Muscle layer of duodenum (tissue), 2 donors: ENCODE results near the gene MYO15B.

Experiments used
- H3K27ac ChIP-seq: one replicate; pipeline ENCODE4 v1.7.0; 2013; ENCODE audit warnings: mild to moderate bottlenecking, low read length
- H3K27me3 ChIP-seq: one replicate; pipeline ENCODE4 v1.7.0; 2013; ENCODE audit warnings: low read depth, mild to moderate bottlenecking, control low read depth, low read length
- H3K36me3 ChIP-seq, 2 donors: one replicate each; pipeline ENCODE4 v1.7.0; 2013; ENCODE audit warnings: low read length in 2 of 2, control low read depth in 1 of 2, mild to moderate bottlenecking in 1 of 2; ENCODE audit not compliant: insufficient read depth in 2 of 2, control insufficient read depth in 1 of 2
- H3K4me1 ChIP-seq, 2 donors: one replicate each; pipeline ENCODE4 v1.7.0; 2013; ENCODE audit warnings: low read length in 2 of 2, mild to moderate bottlenecking in 2 of 2, control low read depth in 1 of 2, moderate library complexity in 1 of 2; ENCODE audit not compliant: insufficient read depth in 2 of 2, control insufficient read depth in 1 of 2
- H3K4me3 ChIP-seq, 2 donors: one replicate each; pipeline ENCODE4 v1.7.0; 2013; ENCODE audit warnings: low read length in 2 of 2, low read depth in 1 of 2, mild to moderate bottlenecking in 1 of 2
- H3K9me3 ChIP-seq, 2 donors: one replicate each; pipeline ENCODE4 v1.7.0; 2013; ENCODE audit warnings: low read length in 2 of 2, control low read depth in 1 of 2, mild to moderate bottlenecking in 1 of 2; ENCODE audit not compliant: control insufficient read depth in 1 of 2
- donor health status: healthy.

Gene MYO15B

GRCh38 chr17:75622076-75622475, 34.5 kb downstream of the MYO15B start:
- H3K36me3 ChIP-seq, result peaks cover 13 to 81% of the 10 kb centered on the region in 2 donors
- no peaks in the 10 kb centered on the region for H3K27me3 ChIP-seq
- H3K27ac ChIP-seq, result no peak overlapping the region
- no peaks in the 10 kb centered on the region for H3K4me1 ChIP-seq
- H3K9me3 ChIP-seq, result no peaks in the 10 kb centered on the region
- H3K4me3 ChIP-seq, result no peak overlapping the region

DNA sequence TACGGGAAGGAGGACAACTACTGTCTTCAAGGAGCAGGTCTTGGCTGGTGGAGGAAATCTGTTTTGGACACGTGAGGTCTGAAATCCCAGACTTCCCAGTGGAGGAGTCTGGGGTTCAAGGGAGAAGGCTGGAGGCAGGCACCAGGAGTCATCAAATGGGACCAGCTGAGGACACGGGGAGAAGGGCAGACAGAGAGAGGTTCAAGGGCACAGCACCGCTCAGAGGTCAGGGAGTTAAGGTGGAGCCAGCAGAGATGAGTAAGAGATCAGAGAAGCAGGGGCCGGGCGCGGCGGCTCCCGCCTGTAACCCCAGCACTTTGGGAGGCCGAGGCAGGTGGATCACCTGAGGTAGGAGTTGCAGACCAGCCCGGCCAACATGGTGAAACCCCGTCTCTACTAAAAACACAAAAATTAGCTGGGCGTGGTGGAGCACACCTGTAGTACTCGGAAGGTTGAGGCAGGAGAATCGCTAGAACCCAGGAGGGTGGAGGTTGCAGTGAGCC, 35.2 kb downstream of the MYO15B start:
- Histone ChIP-seq H3K27ac (no peak overlapping the region), H3K4me3 (no peak overlapping the region), H3K27me3 (no peaks in the 10 kb centered on the region), H3K4me1 (no peaks in the 10 kb centered on the region), H3K36me3 (peaks cover 17 to 79% of the 10 kb centered on the region in 2 donors), H3K9me3 (no peaks in the 10 kb centered on the region)

GRCh38 chr17:75623386-75623785, 35.8 kb downstream of the MYO15B start:
- Histone ChIP-seq H3K27ac (no peak overlapping the region), H3K27me3 (no peaks in the 10 kb centered on the region), H3K9me3 (no peaks in the 10 kb centered on the region), H3K4me1 (no peaks in the 10 kb centered on the region), H3K36me3 (peaks cover 17 to 73% of the 10 kb centered on the region in 2 donors), H3K4me3 (no peak overlapping the region)

- Histone ChIP-seq H3K9me3 (no peaks in the 10 kb centered on the region), H3K4me1 (no peaks in the 10 kb centered on the region), H3K27me3 (no peaks in the 10 kb centered on the region), H3K4me3 (no peak overlapping the region), H3K27ac (no peak overlapping the region), H3K36me3 (peaks cover 16 to 67% of the 10 kb centered on the region in 2 donors)
These were observed 36.4 kb downstream of the MYO15B start for GRCh38 chr17:75624021-75624420.

GRCh38 chr17:75624714-75625345, 37.2 kb downstream of the MYO15B start:
- no peaks in the 10 kb centered on the region for H3K27me3 ChIP-seq
- H3K27ac ChIP-seq, result no peak overlapping the region
- H3K4me1 ChIP-seq, result no peaks in the 10 kb centered on the region
- no peak overlapping the region for H3K4me3 ChIP-seq
- no peaks in the 10 kb centered on the region for H3K9me3 ChIP-seq
- peaks cover 14 to 59% of the 10 kb centered on the region in 2 donors for H3K36me3 ChIP-seq

- H3K27ac ChIP-seq, result no peak overlapping the region
- peaks cover 14 to 50% of the 10 kb centered on the region in 2 donors for H3K36me3 ChIP-seq
- H3K4me1 ChIP-seq, result no peaks in the 10 kb centered on the region
- H3K27me3 ChIP-seq, result no peaks in the 10 kb centered on the region
- H3K4me3 ChIP-seq, result no peak overlapping the region
- no peaks in the 10 kb centered on the region for H3K9me3 ChIP-seq
These were observed 38.4 kb downstream of the MYO15B start for GRCh38 chr17:75625813-75626486.

DNA sequence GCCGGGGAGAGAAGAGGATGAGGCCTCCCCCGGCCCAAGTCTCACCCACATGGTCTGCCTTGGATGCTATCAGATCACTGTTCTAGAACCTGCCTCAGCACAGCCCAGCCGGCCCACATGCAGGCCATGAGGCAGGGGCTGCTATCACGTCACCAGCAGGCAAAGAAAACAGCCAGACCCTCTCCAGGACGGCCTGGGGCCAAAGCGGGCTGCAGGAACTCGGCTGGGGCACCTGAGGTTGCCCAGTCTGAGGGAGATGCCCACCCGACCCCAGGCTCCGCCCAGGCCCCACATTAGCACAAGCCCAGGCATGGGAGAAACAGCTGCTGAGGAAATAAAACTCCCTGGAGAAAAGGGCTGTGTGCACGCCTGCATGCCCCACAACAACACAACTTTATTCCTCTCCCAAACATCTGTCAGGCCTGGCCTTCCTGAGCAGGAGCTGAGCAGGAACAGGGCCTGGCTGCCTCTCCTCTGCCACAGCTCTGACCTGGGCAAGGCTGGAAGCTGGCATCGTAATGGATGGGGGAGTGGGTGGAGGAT, 39.0 kb downstream of the MYO15B start:
- Histone ChIP-seq H3K4me1 (no peaks in the 10 kb centered on the region), H3K27ac (no peak overlapping the region), H3K27me3 (no peaks in the 10 kb centered on the region), H3K4me3 (no peak overlapping the region), H3K36me3 (peaks cover 14 to 47% of the 10 kb centered on the region in 2 donors), H3K9me3 (no peaks in the 10 kb centered on the region)

GRCh38 chr17:75627094-75627493, 39.5 kb downstream of the MYO15B start:
- H3K27me3 ChIP-seq, result no peaks in the 10 kb centered on the region
- H3K27ac ChIP-seq, result no peak overlapping the region
- peaks cover 14 to 41% of the 10 kb centered on the region in 2 donors for H3K36me3 ChIP-seq
- H3K9me3 ChIP-seq, result no peaks in the 10 kb centered on the region
- no peaks in the 10 kb centered on the region for H3K4me1 ChIP-seq
- no peak overlapping the region for H3K4me3 ChIP-seq

- Histone ChIP-seq H3K27ac (no peak overlapping the region), H3K36me3 (peaks cover 14 to 41% of the 10 kb centered on the region in 2 donors)
These were observed 40.8 kb downstream of the MYO15B start for GRCh38 chr17:75628425-75628824.

DNA sequence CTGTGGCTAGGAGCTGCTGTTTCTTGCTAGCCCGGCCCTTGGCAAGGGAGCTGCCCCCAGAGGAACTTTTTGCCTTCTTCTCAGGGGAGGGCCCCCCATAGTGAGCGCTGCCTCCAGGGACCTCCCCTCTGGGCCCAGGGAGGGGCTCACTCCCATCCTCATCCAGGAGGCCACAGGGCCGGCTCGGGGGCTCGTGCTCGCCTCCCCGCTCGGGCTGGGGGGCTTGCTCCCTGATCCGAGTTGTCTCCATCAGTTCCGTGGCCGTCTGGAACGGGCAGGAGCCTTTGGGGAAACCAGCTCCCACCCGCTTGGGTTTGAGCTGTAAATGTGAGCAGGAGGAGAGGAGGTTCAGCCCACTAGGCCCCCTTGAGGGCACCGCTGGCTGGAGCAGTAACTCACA, 41.6 kb downstream of the MYO15B start:
- no peaks in the 10 kb centered on the region for H3K27me3 ChIP-seq
- H3K4me3 ChIP-seq, result no peak overlapping the region
- H3K9me3 ChIP-seq, result no peaks in the 10 kb centered on the region
- peaks cover 6 to 17% of the 10 kb centered on the region in 2 donors for H3K4me1 ChIP-seq
- no peak overlapping the region for H3K27ac ChIP-seq
- H3K36me3 ChIP-seq, result peaks cover 14 to 37% of the 10 kb centered on the region in 2 donors

More at GRCh38 chr17:75628425-75628824, 40.8 kb downstream of the MYO15B start:
- Histone ChIP-seq H3K9me3 (no peaks in the 10 kb centered on the region), H3K4me3 (no peak overlapping the region), H3K27me3 (no peaks in the 10 kb centered on the region), H3K4me1 (peaks cover 4 to 10% of the 10 kb centered on the region in 2 donors)

- Histone ChIP-seq H3K27ac (no peak overlapping the region), H3K9me3 (no peaks in the 10 kb centered on the region), H3K27me3 (no peaks in the 10 kb centered on the region), H3K4me1 (peaks cover 6 to 22% of the 10 kb centered on the region in 2 donors), H3K36me3 (peaks cover 9 to 26% of the 10 kb centered on the region in 2 donors), H3K4me3 (no peak overlapping the region)
These were observed 42.7 kb downstream of the MYO15B start for GRCh38 chr17:75630071-75630917.
